HTERT RPE-1 (cell line): ENCODE measurements around the gene SHANK2.

ENCODE experiments used
- in situ Hi-C: fragments of 300-500 bp; cut with MboI; formaldehyde crosslinking; loops from 4 replicates; pipeline ENCODE4 v1.14.3; 2020; ENCODE audit warnings: low sequenced_read_pairs

Gene SHANK2

DNA sequence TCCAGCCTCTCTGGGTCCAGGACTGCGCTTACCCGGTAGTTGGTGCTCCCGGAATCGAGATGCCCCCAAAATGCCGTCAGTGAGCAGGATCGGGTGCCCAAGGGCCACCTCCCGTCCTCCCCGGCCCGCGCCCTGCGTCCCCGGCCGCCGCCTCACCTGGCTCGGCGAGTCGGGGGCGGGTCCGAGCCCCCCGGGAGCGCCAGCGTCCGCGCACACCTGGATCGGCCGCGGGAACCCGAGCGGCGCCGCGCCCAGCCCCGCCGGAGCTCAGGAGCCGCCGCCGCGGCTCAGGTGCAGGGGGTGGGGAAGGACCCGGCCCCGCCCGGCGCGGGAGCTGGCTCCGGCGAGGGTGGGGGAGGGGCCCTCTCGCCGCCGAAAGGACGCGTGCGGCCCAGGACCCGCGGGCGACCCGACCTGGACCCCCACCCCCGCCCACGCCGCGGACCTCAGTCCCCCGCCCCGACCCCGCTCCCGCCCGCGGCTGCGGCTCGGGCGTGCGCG lies at the start of gene SHANK2:
Gene SHANK2 (minus strand): TSS at position 309 of the 501 bp plus-strand sequence. CDS start 105,251 bp downstream, outside the sequence.
- in situ Hi-C loops: no loop called here

DNA sequence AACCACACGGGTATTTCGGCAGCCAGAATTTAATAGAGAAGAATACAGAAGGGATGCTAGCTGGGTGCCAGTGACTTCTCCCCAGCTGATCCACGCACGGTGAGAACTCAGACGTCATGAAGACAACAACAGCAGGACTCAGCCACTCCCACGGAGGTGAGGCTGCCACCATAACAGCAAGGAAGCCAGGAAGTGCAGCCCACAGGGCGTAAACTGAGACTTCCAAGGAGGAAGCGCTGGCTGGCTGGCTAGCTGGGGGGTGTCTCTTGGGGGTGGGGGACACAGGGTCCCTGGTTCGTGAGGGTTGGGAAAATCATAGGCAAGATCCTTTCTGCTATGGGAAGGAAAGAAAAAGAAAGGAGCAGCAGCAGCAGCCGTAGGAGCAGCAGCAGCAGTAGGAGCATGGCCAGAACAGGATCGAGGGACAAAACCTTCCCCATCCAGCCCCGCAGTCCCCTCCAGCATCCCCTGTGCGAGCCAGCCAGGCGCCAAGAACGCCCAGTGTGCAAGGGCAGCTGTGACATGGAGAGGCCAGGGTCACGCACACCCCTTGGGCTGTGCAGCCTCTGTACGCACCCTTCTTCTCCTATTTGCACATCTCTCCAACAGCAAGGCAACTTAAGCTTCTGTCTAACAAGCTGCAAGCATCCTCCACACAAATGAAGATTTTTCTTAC lies 49.6 kb upstream of the SHANK2 start:
- in situ Hi-C loops: no loop called here

DNA sequence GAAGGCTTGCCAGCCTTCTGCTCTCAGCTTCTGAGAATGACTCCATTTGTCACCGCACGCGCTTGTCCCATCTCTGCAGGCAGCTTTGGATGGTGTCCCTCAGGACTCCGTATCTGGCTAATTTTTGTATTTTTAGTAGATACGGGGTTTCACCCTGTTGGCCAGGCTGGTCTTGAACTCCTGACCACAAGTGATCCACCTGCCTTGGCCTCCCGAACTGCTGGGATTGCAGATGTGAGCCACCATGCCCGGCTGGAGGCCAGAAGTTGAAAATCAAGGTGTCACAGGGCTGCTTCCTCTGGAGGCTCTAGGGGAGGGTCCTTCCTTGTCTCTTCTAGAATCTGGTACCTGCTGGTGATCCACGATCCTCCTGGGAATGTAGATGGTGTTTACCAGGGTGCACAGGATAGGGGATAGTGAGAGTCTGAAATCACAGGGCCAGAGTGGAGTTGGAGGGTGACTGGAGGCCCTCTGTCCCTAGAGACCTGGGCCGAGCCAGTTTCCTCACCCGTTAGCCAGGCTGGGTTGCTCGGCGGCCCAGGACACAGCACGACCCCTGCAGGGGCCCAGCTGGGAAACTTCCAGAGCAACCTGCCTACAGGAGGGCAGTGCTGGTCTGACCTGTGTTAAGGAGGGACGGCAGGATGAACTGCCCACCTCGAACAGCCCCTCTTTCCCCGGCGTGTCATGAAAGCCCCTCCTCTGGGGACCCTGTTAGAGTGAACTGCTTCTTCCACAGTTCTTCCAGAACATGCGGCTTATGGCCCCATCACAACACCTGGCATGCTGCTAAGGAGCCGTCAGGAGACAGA lies 48.9 kb upstream of the SHANK2 start:
- in situ Hi-C loops: no loop called here

DNA sequence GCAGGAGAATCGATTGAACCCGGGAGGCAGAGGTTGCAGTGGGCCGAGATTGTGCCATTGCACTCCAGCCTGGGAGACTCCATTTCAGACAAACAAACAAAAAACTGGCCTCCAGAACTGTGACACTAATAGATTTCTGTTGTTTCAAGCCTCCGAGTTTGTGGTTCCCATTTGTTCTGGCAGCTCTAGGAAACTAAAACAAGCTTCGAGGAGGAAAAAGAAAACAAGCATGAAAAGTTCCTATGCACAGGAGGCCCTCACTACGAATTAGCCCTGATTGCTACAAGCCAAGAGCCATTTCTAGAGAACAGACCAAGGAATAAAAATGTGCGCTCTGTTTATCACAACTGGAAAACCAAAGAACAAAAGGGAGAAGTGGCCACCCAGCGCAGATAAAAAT lies 47.8 kb upstream of the SHANK2 start:
- in situ Hi-C loops: no loop called here

DNA sequence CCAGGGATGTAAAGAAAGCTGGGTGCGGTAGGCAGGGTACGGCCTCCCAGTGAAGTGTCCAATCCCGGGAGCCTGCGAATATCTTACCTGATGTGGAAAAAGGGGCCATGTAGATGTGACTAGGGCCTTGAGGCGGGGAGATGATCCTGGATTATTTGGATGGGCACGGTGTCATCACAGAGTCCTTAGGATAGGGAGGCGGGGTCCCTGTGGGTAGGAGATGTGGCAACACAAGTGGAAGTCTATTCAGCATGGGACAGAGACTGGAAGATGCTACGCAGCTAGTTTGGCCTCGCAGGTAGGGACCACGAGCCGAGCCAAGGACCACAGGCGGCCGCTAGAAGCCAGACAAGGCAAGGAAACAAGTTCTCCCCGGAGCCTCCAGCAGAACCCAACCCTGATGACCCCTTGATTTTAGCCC lies 46.4 kb upstream of the SHANK2 start:
- in situ Hi-C loops: no loop called here

DNA sequence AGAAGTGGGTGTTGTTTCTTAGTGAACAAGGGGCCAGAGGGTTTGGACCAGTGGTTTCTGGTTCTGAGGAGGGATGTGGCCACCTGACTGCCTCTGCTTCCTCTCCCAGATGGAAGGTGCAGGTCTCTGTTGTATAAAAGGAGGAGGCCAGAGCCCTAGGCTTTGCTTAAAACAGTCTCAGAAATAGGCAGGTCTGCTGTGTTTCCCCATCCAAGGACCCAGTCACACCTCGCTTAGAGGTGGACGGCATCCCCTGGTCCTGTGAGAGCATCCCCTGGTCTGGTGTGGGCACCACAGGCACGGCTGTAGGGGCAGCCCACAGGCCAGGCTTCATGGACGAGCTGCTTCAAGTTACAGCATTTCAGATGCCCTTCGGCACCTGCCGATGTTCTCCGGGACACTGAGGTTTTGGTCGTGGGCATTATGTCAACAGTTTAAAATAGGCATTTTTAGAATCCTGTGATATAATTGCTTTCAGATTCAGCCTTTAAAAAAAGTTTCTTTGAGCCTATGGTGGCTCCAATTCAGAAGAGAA lies 45.7 kb upstream of the SHANK2 start:
- in situ Hi-C loops: no loop called here

DNA sequence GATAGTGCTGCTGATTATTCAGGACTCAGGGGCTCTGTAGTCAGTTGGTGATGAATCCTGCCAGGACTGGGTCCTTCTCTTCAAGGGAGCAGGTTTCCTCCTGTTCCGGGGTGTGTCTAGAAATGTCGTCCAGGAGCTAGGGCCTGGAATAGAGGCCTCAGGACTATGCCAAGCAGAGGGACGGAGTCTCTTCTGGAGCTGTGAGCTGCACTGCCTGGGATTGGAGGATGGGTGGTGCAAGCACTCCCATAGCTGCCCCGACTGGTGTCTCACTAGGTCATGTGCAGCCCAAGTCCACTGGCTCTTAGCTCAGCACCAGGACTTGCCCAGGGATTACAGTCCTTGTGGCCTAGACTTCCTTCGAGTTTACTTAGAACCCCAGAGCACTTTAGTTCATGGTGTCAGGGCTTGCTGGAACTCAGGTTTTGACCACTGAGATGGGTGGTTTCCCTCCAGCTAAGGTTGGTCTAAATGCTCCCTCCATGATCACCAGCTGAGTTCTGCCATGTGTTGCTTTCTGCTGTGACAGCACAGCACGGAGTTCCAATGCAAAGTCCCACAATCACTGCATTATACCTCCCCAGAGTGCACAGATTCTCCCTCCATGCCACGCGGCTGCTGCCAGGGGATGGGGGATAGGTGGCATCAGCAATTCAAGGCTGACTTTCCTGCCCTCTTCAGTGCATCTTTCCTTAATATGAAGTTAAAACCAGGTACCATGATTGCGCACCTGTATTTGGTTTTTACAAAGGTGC lies 42.6 kb upstream of the SHANK2 start:
- in situ Hi-C loops: no loop called here

DNA sequence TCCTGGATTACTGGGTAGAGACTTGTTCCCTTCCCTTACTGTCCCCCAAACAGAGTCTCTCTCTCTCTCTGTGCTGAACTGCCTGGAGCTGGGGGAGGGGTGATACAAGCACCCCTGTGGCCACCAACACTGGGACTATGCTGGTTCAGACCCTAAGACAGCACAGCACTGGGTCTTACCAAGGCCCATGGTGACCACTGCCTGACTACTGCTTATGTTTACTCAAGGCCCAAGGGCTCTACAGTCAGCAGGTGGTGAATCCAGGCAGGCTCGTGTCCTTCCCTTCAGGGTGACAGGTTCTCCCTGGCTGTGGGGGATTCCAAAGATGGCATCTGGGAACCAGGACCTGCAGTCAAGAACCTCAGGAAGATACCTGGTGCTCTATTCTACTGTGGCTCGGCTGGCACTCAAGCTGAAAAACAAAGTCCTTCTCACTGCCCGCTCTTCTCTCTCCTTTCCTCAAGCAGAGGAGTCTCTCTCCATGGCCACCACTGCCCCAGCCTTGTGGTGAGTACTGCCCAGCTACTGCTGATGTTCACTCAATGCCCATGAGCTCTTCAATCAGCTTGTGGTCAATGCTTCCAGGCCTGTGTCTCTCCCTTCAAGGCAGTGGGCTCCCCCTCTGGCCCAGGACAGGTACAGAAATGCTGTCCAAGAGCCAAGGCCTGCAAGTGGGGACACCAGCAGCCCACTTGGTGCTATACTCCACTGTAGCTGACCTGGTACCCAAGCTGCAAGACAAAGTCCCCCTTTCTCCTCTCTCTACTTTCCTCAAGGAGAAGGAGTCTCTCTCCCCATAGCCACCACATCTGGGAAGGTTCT lies 41.8 kb upstream of the SHANK2 start:
- in situ Hi-C loops: no loop called here

DNA sequence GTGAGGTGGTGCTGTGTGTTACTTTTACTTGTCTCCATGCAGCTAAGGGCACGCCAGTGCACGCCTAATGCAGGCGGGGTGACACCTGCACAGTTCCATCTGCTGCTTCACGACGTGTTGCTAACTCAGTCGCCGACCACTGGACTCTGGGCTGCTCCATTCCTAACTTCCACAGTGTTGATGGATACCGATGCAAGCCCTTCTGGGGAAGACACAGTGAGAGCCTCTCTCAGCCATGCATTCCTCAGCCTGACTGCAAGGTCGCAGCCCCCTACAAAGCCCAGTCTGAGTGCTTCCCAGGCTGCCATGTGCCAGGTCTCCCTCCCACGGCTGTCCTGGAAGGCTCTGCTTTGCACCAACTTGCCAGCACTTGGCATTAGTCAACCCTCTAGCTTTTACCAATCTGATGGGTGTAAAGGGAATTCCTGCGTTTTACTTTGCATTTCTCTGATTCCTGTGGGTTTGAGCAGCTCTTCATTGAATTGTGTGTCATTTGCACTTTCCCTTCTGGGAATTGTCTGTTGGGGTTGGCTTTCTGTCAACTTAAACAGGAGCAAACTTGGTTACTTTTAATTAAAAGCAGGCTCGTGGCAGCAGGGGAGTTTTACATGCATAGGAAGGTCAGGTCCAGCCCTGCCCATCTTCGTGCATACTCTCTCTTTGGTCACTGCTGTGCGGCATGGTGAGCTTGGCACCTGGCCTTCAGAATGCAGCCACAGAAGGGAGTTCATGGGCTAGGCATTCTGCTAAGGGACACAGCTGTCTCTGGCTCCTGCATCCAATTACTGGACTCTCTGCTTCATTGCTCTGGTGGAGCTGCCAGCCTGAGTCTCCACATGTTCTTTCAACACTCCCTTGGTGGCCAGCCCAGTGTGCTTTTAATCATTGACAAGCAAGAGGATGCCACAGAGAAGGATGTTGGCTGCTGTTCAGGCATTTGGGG lies 34.6 kb upstream of the SHANK2 start:
- in situ Hi-C loops: no loop called here

DNA sequence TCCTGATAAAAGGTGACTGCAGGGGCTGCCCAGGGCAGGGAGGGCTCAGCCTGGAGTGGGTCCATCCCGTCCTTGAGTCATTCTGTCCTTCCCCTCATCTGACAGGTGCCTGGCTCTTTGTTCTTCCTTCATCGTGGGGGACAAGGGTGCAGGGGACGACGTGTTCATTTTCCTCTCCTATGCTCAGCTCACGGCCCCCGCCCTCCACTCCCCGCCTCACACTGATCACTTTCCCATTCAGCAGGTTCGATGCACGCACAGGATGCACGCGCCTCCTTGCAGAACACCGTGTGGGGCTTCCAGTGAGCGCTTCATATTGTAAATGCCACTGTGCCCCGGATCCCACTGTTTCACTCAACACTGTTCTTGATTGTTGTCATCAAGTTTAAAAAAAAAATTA lies 32.7 kb upstream of the SHANK2 start:
- in situ Hi-C loops: no loop called here

DNA sequence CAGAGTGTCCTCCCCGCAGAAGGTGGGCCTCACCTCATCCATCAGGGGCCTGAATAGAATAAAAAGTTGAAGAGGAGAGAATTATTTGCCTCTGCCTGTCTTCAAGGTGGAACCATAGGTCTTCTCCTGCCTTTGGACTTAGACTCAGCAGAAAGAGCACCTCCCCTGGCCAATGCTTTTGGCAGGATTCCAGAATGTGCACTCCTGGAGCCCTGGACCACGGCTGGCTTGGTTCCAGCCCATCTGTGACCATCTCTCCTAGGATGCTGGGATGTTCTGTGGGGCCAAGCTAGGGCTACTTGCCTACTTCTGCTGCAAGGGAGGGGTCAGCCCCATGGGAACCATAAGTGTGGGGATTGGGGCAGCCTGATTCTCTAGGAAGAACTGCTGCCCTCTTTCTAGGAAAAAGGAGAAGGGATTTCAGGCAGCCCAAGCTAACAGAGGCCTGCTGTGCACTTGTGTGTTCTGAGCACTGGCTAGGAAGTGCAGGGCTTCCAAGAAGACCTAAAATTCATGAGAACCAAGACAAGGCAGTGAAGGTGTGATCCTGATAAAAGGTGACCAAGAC lies 32.2 kb upstream of the SHANK2 start:
- in situ Hi-C loops: no loop called here

DNA sequence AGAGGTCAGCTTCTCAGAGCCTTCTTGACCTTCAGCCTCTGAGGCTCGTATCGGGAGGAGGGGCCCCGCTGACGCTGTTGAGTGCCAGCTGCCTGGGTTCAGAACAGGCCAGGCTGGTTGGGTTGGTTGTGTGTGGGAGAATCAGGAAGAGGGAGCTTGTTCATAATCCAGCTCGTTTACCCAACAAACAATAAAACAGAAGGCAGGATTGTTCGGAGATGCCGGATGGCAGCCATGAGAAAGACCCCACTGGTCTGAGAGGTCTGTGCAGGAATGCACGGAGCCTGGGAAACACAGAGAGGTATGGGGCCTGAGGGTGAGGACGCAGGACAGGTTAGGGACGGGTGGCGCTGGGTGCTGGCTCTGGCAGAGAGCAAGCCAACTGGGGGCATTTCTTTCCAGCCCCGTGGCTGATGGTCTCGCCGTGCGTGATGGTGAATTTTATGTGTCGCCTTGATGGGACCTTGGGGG lies 31.6 kb upstream of the SHANK2 start:
- in situ Hi-C loops: no loop called here

DNA sequence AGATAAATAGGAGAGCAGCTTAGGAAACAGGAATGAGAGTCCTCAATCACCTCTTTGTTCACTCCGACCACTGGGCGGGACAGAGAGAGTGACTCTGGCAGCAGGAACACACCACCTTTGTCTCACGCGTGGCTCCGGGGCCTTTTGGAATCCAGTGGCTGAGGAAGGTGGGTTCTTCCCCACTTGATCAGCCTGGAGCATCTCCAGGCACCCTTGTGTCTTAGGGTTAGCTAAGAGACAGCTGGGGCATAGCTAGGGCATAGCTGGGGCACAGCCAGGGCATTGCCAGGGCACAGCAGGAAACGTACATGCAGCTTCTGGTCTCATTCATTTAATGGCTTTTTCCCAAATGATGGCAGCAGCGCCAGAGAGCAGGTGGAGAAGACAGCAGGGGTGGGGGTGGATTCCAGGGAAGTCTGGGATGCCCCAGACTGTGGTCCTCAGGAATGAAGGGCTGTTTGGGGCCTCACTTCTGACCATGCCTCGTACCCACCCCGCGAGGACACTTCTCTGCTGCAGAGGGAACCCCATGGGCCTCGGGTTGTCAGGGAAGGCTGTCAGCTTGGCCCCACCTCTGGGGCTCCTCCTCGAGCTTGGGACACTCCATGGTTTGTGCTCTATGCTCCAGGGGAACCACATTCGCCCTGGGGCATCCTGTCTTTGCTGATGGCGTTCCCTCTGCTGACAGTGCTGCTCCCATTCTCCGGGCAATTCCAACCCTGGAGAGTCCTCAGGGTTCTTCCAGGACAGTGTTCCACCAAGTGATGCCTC lies 30.4 kb upstream of the SHANK2 start:
- in situ Hi-C loops: no loop called here

DNA sequence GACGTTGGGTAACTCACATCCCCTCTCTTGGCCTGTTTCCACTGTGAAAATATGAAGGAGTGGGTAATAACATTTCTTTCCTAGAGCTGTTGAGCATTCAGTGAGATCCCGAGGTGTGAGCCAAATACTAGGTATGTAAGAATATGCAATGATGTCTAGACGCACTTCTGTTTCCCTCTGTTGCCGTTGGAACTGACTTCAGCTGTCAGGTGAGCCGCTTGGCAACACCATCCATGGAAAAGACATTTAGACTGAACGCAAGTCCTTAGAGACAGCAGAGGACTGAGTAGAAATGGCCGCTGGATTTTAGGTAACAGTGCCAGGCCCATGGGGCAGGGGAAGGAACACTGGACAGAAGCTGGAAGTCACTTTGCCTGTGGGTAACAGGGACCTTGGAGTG lies 29.5 kb upstream of the SHANK2 start:
- in situ Hi-C loops: no loop called here

DNA sequence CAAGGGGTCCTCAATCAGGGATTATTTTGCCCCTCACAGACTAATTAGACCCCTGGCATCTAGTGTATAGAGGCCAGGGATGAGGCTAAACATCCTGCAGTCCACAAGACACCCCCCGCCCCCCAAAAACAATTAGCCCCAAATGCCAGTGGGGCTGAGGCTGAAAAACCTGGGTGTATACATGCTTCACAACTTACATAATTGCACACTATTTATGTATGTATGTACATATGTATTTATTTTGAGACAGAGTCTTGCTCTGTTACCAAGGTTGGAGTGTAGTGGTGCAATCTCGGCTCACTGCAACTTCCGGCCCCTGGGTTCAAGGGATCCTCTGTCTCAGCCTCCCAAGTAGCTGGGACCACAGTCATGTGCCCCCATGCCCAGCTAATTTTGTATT lies 28.8 kb upstream of the SHANK2 start:
- in situ Hi-C loops: no loop called here

DNA sequence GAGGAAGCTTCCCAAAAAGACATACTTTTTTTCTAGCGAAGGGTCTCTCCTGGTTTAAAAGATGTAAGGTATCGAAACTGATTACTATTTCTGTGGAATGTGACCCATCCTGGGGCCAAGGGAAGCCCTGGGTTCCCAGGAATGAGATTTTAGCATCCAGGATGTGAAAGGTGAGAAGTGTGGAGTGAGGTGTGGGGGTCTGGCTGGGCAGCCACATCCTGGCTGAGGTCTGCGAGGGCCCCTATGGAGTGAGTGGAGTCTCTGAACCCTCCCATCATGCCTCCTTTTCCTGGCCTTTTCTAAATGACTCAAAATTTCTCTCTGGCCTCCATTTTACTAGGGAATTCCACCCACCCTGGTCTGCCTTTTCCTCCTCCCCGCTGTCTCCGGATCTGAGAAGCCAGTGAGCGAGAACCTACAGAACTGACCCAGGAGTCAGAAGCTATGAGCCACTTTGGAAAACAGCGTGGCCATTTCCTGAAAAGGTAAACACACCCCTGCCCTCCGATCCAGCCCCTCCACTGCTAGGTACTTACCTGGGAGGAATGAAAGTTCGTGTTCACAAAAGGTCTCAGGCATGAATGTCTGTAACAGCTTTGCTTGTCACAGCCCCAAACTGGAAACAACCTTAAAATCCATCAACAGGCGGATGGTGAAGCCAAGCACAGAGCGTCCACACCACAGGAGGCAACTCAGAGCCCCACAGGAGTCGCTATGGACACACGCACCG lies 27.7 kb upstream of the SHANK2 start:
- in situ Hi-C loops: no loop called here

DNA sequence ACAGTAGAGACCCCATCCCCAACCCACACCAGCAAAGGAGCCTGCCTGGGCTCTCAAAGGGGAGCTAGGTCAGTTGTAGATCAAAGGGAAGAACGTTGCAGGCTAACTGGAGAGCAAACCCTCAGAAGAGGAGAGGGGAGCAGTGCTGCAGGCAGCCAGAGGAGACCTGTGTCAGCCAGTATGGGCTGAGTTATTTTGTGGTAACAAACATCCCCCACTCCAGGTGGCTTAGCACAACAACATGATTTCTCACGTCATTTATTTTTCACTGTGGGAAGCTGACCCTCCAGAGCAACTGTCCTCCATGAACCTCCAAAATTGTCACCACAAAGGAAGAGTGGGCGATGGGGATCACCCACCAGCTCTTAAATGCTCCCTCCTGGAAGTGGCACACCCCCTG lies 19.8 kb upstream of the SHANK2 start:
- in situ Hi-C loops: no loop called here
